ENCODE measurements around the gene SNPH.

DNA sequence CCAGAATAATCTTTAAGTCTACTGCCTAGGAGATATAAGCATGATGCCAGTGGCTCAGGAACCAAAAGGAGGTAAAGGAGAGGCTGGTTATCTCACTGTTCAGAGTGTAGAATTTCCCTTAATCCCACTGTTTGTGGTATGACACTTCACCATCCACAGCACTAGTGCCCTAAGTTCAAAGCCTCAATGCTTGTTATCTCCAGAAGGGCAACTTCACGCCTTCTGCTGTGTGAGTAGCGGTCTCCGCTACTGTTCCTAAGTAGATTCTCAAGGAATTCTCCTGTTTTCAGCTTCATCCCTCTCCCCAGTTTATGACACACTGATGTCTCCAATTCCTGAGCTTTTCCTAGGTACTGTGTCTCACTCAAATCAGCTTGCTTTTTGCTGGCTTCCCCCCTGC, 13.7 kb upstream of the SNPH start:
- TF ChIP-seq, protein P1, sequence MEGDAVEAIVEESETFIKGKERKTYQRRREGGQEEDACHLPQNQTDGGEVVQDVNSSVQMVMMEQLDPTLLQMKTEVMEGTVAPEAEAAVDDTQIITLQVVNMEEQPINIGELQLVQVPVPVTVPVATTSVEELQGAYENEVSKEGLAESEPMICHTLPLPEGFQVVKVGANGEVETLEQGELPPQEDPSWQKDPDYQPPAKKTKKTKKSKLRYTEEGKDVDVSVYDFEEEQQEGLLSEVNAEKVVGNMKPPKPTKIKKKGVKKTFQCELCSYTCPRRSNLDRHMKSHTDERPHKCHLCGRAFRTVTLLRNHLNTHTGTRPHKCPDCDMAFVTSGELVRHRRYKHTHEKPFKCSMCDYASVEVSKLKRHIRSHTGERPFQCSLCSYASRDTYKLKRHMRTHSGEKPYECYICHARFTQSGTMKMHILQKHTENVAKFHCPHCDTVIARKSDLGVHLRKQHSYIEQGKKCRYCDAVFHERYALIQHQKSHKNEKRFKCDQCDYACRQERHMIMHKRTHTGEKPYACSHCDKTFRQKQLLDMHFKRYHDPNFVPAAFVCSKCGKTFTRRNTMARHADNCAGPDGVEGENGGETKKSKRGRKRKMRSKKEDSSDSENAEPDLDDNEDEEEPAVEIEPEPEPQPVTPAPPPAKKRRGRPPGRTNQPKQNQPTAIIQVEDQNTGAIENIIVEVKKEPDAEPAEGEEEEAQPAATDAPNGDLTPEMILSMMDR (conservative IDR thresholded peaks at IDR 0.05; ENCODE audit: low read length): no peak
- no peak for TF ChIP-seq EZH2phosphoT487 (IDR thresholded peaks at IDR 0.05; ENCODE audit: borderline replicate concordance)
